Retinal pigment epithelial cell (primary cell): ENCODE results near the gene PIEZO2.

Experiments
- DNase-seq: peaks from one replicate; pipeline ENCODE4 v3.0.0-alpha.2; 2010; ENCODE audit warnings: low read depth
- H3K4me3 ChIP-seq: 2 replicates; pipeline ENCODE4 v1.5.1; 2011; ENCODE audit warnings: mild to moderate bottlenecking, low read length, control low read depth, moderate library complexity
- TF ChIP-seq, protein P1 (sequence below): conservative IDR thresholded peaks from 2 replicates; pipeline ENCODE4 v1.5.1; 2011; ENCODE audit warnings: low read depth, low read length, control low read depth, inconsistent platforms

PIEZO2 gene

DNA sequence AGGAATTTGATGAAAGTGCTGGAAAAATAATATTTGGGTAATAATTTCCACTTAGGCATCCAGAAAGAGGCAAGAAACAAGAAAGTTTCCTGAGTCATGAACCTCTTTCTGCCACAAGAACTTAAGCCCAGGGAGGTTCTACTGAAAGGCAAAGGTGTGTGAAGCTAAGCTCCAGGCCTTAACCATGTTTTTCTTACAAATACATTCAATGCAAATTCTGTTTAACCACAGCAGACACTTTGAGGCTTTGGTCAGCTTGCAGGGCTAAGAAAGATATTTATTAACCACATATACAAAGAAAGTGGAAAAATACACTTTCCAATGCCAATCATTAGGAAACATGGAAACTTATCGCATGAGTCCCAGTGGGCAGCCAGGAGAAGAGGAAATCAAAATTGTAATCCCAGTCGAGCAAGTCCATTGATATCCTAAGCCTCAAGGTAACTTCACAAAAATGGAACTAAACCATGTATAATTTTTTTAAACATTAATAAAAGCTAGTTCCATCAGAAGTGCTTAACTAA lies 68.3 kb downstream of the PIEZO2 start:
- DNase-seq = no peak
- TF ChIP-seq, protein P1, sequence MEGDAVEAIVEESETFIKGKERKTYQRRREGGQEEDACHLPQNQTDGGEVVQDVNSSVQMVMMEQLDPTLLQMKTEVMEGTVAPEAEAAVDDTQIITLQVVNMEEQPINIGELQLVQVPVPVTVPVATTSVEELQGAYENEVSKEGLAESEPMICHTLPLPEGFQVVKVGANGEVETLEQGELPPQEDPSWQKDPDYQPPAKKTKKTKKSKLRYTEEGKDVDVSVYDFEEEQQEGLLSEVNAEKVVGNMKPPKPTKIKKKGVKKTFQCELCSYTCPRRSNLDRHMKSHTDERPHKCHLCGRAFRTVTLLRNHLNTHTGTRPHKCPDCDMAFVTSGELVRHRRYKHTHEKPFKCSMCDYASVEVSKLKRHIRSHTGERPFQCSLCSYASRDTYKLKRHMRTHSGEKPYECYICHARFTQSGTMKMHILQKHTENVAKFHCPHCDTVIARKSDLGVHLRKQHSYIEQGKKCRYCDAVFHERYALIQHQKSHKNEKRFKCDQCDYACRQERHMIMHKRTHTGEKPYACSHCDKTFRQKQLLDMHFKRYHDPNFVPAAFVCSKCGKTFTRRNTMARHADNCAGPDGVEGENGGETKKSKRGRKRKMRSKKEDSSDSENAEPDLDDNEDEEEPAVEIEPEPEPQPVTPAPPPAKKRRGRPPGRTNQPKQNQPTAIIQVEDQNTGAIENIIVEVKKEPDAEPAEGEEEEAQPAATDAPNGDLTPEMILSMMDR = no peak
- H3K4me3 ChIP-seq = no peak overlapping the region

DNA sequence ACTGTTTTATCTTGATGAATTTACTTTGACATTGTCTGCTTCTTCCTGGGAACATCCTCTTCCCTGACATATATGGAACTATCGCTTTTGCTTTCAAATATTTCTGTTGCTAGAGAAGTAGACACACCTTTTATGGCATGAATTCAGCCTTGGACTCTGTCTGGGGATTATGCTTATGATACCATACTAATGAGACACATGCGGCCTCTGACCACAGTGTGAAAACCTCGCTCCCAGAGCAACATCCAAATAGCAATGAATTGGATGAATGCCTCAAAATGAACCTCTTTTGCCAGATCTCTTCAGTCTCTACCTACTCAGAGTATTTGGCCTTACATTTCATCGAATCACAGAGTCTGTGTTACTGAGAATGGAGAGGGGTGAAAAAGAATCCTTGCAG lies 70.9 kb downstream of the PIEZO2 start:
- DNase-seq = peak; percentile 21
- TF ChIP-seq, protein P1 = no peak
- H3K4me3 ChIP-seq = no peak overlapping the region

DNA sequence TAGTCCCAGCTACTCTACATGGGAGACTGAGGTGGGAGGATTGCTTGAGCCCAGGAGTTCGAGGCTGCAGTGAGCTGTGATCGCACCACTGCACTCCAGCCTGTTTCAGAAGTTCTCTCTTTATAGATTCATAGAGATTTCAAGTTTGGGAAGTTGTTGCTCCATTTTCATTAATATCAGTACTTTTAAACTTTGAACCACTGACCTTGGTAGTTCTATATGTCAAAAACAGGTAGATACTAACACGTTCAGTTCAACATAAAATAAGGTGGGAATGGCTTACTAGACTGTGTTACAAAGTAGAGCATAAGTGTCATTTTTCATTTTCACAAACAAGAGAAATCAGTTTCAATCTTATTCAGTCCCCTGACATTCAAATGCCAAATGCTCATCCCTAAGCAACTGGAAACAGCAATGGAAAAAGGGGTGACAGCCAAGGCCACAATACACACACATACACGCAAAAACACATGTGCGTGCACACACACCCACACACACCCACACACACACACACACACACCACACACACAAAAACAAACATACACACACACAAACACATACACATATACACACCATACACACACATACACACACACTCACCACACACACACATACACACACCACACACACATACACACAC lies 71.7 kb downstream of the PIEZO2 start:
- TF ChIP-seq, protein P1 = no peak
- no peak overlapping the region for H3K4me3 ChIP-seq
- no peak for DNase-seq

DNA sequence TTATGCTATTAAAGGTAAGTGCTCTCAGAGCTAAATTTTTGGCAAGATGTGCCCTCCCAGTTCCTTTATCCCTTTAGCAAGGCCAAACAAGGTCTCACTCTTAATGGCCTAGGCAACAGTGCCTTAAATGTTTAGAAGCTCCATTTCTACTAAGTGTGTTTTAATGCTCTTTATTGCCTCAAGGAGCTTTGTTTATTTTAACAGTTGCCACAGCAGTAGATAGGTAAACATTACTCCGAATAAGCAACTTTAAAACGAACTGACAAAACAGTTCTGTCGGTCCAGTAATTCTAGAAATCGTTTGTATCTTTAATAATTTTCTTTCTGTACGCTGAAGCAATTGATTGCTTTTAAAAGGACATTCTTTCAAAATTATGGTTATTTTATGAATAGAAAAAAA lies 74.5 kb downstream of the PIEZO2 start:
- DNase-seq = no peak
- H3K4me3 ChIP-seq = no peak overlapping the region
- TF ChIP-seq, protein P1 = no peak

DNA sequence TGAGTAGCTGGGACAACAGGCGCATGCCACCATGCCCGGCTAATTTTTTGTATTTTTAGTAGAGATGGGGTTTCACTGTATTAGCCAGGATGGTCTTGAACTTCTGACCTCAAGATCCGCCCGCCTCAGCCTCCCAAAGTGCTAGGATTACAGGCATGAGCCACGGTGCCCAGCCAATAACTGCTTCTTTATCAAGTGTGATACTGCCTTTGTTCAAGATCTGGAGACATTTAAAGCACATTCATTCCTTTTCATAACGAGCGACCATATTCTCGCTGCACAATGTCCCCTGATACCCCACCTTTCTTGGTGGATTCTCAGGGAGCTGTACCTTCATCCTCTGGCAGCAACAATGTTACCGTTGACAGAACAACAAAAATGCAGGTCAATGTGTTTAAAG lies 75.4 kb downstream of the PIEZO2 start:
- H3K4me3 ChIP-seq = no peak overlapping the region
- DNase-seq = no peak
- TF ChIP-seq, protein P1 = no peak

GRCh38 chr18:11072632-11073031 lies 76.7 kb downstream of the PIEZO2 start:
- H3K4me3 ChIP-seq = no peak overlapping the region
- TF ChIP-seq, protein P1 = no peak
- no peak for DNase-seq

- H3K4me3 ChIP-seq = no peak overlapping the region
- TF ChIP-seq, protein P1 = no peak
- DNase-seq = no peak
Measured at GRCh38 chr18:11071300-11071699, 78.1 kb downstream of the PIEZO2 start.
